ENCODE measurements around the gene NCR3LG1.

DNA sequence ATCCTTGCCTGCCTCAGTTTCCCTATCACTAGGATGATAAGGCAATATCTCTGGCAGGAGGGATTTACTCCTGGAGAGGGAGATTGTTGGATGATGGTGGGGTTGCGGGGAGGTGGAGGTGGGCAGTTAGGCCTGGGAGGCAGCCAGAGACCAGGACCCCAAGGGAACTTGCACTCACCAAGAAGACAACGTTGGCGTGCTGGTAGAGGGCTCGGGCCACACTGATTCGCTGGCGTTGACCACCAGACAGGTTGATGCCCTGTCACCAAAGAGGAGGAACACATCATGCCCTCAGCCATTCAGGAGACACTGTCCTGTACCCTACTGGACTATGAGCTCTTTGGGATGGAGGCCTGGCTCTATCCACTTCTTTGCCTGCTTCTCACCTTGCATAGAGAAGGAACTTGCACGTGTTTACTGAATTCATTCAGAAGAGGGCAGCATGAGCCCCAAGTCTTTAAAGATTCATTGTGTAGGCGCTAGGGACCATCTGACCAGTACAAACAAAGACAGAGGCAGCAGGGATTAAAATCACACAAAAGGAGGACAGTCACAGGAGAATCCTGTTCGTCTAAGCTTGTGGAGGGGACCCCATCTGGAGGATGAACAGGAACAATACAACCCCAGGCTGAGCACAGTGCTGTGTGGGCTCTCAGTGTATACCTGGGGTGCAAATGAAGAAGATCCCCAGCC is 61.0 kb downstream of the NCR3LG1 start:
- TF ChIP-seq, protein P1, sequence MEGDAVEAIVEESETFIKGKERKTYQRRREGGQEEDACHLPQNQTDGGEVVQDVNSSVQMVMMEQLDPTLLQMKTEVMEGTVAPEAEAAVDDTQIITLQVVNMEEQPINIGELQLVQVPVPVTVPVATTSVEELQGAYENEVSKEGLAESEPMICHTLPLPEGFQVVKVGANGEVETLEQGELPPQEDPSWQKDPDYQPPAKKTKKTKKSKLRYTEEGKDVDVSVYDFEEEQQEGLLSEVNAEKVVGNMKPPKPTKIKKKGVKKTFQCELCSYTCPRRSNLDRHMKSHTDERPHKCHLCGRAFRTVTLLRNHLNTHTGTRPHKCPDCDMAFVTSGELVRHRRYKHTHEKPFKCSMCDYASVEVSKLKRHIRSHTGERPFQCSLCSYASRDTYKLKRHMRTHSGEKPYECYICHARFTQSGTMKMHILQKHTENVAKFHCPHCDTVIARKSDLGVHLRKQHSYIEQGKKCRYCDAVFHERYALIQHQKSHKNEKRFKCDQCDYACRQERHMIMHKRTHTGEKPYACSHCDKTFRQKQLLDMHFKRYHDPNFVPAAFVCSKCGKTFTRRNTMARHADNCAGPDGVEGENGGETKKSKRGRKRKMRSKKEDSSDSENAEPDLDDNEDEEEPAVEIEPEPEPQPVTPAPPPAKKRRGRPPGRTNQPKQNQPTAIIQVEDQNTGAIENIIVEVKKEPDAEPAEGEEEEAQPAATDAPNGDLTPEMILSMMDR (IDR thresholded peaks at IDR 0.05): no peak
- TF ChIP-seq POLR2A (IDR thresholded peaks at IDR 0.05): no peak
